ENCODE data around the gene NPAS4. TPM values are rescaled to one million over a fixed set of nuclear protein-coding genes. Genes with fewer than 3 reads are reported as not detected.

Gene NPAS4
- total and polyA plus RNA-seq, 2 of the 13 experiments (the other 11 are each of a cell fraction or from before 2014, with no cell fraction given) = not detected

- TF ChIP-seq, protein P1, sequence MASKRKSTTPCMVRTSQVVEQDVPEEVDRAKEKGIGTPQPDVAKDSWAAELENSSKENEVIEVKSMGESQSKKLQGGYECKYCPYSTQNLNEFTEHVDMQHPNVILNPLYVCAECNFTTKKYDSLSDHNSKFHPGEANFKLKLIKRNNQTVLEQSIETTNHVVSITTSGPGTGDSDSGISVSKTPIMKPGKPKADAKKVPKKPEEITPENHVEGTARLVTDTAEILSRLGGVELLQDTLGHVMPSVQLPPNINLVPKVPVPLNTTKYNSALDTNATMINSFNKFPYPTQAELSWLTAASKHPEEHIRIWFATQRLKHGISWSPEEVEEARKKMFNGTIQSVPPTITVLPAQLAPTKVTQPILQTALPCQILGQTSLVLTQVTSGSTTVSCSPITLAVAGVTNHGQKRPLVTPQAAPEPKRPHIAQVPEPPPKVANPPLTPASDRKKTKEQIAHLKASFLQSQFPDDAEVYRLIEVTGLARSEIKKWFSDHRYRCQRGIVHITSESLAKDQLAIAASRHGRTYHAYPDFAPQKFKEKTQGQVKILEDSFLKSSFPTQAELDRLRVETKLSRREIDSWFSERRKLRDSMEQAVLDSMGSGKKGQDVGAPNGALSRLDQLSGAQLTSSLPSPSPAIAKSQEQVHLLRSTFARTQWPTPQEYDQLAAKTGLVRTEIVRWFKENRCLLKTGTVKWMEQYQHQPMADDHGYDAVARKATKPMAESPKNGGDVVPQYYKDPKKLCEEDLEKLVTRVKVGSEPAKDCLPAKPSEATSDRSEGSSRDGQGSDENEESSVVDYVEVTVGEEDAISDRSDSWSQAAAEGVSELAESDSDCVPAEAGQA (IDR thresholded peaks at IDR 0.05; ENCODE audit: low read depth) = no peak
- TF ChIP-seq, protein P1 (CRISPR knock-in tag; IDR thresholded peaks at IDR 0.05; ENCODE audit: borderline replicate concordance) = no peak
- TF ChIP-seq WIZ (CRISPR knock-in tag; IDR thresholded peaks at IDR 0.05) = no peak
- TF ChIP-seq AHR (CRISPR knock-in tag; IDR thresholded peaks at IDR 0.05) = no peak
- TF ChIP-seq, protein P2, sequence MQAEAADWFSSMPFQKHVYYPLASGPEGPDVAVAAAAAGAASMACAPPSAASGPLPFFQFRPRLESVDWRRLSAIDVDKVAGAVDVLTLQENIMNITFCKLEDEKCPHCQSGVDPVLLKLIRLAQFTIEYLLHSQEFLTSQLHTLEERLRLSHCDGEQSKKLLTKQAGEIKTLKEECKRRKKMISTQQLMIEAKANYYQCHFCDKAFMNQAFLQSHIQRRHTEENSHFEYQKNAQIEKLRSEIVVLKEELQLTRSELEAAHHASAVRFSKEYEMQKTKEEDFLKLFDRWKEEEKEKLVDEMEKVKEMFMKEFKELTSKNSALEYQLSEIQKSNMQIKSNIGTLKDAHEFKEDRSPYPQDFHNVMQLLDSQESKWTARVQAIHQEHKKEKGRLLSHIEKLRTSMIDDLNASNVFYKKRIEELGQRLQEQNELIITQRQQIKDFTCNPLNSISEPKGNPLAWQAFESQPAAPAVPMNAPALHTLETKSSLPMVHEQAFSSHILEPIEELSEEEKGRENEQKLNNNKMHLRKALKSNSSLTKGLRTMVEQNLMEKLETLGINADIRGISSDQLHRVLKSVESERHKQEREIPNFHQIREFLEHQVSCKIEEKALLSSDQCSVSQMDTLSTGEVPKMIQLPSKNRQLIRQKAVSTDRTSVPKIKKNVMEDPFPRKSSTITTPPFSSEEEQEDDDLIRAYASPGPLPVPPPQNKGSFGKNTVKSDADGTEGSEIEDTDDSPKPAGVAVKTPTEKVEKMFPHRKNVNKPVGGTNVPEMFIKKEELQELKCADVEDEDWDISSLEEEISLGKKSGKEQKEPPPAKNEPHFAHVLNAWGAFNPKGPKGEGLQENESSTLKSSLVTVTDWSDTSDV (CRISPR knock-in tag; IDR thresholded peaks at IDR 0.05) = no peak
- TF ChIP-seq ZNF3 (CRISPR knock-in tag; IDR thresholded peaks at IDR 0.05) = no peak
- TF ChIP-seq PHF8 (CRISPR knock-in tag; IDR thresholded peaks at IDR 0.05) = no peak
- no peak for TF ChIP-seq ZNF724P (CRISPR knock-in tag; IDR thresholded peaks at IDR 0.05; ENCODE audit: borderline replicate concordance)
- TF ChIP-seq ZBTB1 (CRISPR knock-in tag; IDR thresholded peaks at IDR 0.05; ENCODE audit: borderline replicate concordance) = no peak
- TF ChIP-seq ZNF784 (CRISPR knock-in tag; IDR thresholded peaks at IDR 0.05; ENCODE audit: borderline replicate concordance) = no peak
- no peak for TF ChIP-seq ZNF136 (CRISPR knock-in tag; IDR thresholded peaks at IDR 0.05; ENCODE audit: low read depth)
Measured at GRCh38 chr11:66469441-66469840, 48.6 kb downstream of the NPAS4 start (continued).

All from HepG2 (cell line).